Fibroblast of villous mesenchyme (primary cell): ENCODE measurements around the gene NKAIN2. TPM values are rescaled to one million over a fixed set of nuclear protein-coding genes. Genes with fewer than 3 reads are reported as not detected.

Source experiments
- DNase-seq: peaks from one replicate; pipeline ENCODE4 v3.0.0-alpha.2; 2010; ENCODE audit warnings: low read depth
- H3K4me3 ChIP-seq: 2 replicates; pipeline ENCODE4 v1.5.1; 2011; ENCODE audit warnings: low read depth, mild to moderate bottlenecking, low read length
- total RNA-seq: library from RNA; depleted of rRNA; stranded (reverse); fragments of >200 nt; gene quantifications from 2 replicates; pipeline ENCODE4 v1.2.3, GENCODE V29; 2012
- TF ChIP-seq, protein P1 (sequence below): IDR thresholded peaks from 2 replicates; pipeline ENCODE4 v1.5.1; 2012; ENCODE audit warnings: low read depth, mild to moderate bottlenecking, low read length; ENCODE audit not compliant: insufficient read depth

The NKAIN2 gene
- total RNA-seq, 1 donor: not detected

DNA sequence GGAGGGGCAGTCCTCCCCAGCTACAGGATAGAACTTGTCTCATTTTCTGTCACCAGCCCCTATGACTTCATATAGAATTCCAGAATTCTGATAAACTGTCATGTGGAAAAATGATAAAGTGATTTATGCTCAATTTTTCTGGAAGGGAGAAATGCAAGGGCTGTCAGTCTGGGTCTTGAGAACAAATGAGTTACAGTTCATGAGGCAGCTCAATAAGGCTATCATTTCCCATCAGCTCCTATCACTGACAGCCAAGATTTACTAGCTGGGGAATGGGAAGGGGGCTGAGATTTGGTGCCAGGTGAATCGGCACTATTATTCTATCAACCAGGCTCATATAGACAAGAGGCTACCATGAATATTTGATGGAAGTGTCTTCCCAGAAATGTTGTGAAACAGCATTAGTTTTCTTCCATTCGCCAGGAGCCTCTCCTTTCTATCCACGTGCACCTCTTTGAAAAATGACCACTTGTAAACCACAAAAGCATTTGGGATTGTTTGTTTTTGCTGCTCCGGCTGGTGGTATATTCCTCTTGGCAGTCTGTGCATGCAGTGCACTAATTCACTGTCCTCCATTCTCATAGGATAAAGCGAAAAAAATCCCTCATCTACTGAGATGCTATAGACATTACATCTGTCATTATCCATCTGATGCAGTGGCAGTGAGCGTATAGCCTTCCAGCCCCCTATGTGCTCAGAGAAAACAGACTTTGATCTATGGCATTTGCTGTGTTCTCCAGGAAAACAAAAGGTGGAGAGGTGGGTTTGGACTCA, 629.9 kb downstream of the NKAIN2 start:
- TF ChIP-seq, protein P1, sequence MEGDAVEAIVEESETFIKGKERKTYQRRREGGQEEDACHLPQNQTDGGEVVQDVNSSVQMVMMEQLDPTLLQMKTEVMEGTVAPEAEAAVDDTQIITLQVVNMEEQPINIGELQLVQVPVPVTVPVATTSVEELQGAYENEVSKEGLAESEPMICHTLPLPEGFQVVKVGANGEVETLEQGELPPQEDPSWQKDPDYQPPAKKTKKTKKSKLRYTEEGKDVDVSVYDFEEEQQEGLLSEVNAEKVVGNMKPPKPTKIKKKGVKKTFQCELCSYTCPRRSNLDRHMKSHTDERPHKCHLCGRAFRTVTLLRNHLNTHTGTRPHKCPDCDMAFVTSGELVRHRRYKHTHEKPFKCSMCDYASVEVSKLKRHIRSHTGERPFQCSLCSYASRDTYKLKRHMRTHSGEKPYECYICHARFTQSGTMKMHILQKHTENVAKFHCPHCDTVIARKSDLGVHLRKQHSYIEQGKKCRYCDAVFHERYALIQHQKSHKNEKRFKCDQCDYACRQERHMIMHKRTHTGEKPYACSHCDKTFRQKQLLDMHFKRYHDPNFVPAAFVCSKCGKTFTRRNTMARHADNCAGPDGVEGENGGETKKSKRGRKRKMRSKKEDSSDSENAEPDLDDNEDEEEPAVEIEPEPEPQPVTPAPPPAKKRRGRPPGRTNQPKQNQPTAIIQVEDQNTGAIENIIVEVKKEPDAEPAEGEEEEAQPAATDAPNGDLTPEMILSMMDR: no peak
- H3K4me3 ChIP-seq: no peak overlapping the region
- DNase-seq: no peak

DNA sequence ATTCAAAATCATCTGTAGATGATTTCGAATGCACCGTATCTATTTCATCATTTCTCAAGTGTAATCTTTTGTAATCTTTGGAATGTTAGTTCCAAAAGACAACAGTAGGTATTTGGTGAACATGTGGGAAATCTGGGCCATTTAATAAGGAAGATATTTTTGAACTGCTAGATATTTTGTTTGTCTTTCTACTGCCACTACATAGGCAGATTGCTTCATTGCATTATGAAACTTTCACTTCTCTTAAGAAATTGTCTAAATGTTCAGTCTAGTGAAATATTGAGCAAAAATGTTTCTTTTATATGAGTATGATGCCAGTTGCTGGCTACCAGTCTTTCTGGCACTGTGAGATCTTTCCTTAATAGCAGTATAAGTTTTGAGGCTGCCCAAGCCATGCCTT, 630.8 kb downstream of the NKAIN2 start:
- TF ChIP-seq, protein P1: no peak
- peak; percentile 0 for DNase-seq
- H3K4me3 ChIP-seq: no peak overlapping the region

DNA sequence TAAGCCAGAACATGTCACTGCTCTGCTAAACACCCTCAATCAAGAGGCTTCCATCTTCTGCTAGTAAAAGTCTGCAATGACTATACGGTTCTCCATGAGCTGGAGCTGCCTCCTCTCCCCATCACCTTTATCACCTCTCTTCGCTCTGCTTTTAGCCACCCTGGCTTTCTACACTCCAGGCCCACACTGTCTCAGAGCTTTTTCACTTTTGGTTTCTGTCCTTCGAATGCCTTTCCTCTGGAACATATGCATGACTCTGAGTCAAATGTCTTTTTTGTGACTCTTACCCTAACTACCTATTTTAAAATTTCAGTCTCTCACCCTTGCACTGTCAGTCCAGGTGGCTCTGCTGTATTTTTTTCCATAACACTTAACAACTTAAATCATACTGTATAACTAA, 633.1 kb downstream of the NKAIN2 start:
- H3K4me3 ChIP-seq: no peak overlapping the region
- no peak for DNase-seq
- TF ChIP-seq, protein P1: no peak

DNA sequence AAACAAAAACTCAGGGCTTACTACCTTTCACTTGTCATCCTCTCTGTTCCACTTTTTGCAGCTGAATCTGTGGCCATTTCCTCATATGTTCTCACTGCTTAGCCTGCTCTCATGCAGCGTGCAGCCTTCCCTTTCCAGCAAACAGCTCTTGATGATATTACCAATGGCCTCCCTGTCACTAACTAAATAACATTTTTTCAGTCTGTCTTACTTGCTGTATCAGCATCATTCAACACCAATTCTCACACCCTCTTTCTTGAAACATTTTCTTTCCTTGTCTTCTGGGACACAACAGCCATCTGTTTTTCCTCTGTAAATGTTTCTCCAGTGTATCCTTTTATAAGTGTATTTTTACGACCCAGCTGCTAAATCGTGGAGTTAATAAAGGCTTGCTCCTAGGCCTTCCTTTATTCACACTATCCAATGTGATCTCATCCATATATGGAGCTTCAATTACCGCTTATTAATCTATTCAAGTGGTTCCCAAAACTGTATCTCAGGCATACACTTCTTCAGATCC, 634.9 kb downstream of the NKAIN2 start:
- no peak overlapping the region for H3K4me3 ChIP-seq
- TF ChIP-seq, protein P1: no peak
- DNase-seq: no peak

DNA sequence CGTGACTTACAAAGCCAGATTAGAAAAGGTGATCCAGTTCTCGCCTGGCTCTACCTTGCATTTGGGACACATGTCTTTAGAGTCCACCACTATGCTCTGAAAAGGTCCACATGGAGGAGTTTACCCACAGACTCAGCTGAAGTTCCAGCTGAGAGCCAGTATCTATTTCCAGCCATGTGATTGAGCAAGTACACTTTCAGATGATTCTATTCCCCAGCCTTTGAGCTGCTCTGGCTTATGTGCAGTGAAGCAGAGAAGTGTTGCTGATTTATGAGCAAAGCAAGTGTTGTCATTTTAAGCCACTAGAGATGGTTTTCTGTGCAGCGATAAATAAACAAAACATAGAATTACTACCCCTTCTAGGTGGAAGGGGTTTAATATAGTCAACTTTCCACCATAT, 637.8 kb downstream of the NKAIN2 start:
- no peak overlapping the region for H3K4me3 ChIP-seq
- TF ChIP-seq, protein P1: no peak
- DNase-seq: no peak

DNA sequence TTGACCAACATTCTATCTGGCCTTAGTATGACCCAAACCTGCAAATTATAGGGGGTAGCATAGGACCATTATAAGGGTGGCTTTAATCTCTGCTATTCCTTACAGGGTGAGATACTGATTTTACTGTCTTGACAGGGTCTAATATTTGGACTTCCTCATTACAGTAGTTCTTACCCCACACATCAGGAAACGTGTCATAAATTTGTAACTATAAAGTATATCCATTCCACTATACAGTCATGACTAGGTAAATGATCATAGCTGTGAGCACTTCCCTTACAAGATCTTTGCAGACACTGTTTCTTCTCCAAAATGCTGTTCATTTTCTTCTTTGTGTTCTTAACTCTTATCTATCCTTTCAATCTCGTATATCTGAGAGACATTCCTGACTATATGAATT, 639.9 kb downstream of the NKAIN2 start:
- TF ChIP-seq, protein P1: no peak
- DNase-seq: no peak
- H3K4me3 ChIP-seq: no peak overlapping the region
